GM19043 (cell line): ENCODE data around the gene ZCCHC7.
"Not testable (repeated sequence)": the region's sequence is repeated elsewhere in the genome, so short reads cannot be mapped to it uniquely, and the experiment has no call there.

ENCODE experiments used
- ATAC-seq: cut with Tn5 transposase; IDR thresholded peaks from one replicate; pipeline ENCODE4 v1.9.1; 2021; ENCODE audit warnings: low read depth; ENCODE audit not compliant: unreplicated experiment

Gene ZCCHC7

DNA sequence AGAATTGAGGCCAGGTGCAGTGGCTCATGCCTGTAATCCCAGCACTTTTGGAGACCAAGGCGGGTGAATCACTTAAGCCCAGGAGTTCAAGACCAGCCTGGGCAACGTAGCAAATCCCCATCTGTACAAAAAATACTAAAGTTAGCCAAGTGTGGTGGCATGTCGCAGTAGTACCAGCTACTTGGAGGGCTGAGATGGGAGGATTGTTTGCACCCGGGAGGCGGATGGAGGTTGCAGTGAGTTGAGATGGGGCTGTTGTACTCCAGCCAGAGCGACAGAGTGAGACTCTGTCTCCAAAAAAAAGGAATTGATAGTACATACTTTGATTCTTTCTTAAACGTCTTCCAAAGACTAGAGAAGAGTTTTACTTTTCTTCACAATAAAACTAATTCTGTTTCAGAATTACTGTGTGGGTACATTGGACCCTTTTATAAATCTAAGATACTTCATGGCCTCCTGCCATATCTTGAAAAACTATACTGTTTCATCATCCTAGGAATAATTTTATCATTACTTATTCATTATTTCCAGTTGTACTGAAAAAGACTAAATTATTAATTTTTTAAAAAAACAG is 170.1 kb downstream of the ZCCHC7 start:
- ATAC-seq, result no peak

DNA sequence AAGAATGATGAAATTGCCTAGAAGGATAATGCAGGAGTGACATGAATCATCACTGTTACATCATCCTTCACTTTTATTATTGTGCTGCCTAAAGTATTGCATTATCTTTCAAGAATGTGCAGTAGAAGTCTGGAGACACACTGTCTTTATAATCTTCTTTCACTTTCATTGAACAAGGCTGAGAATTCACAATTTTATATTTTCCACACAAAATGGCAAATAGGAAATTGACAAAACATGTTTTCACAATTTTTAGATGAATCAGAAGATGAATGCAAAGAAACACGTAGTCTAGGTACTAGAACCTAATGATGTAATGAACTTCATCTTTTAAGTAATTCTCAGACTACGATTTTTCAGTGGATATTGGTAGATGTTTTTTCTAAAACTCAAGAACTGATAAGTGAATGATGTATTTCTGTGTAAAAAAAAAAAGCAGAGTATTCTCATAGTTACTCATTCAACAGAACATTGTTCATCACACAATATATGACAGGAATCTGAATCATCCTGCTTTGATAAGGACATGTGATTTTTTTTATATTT is 170.6 kb downstream of the ZCCHC7 start:
- no peak for ATAC-seq

DNA sequence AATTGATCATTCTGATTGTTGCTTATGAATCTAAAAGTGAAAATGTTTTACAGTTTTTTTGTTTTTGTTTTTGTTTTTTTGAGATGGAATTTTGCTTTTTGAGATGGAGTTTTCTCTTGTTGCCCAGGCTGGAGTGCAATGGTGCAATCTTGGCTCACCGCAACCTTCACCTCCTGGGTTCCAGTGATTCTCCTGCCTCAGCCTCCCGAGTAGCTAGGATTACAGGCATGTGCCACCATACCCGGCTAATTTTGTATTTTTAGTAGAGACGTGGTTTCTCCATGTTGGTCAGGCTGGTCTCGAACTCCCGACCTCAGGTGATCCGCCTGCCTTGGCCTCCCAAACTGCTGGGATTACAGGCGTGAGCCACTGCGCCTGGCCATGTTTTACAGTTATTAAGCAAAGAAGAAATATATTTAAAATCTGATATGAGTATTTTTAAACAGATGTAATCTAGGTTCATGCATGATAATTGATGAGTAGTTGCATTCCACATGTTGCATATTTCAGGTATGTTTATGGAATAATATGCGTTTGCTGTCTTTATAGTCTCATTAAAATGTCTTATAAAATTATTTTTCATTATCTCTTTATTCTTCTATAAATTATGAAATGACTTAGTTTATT is 171.4 kb downstream of the ZCCHC7 start:
- not testable (repeated sequence) for ATAC-seq

DNA sequence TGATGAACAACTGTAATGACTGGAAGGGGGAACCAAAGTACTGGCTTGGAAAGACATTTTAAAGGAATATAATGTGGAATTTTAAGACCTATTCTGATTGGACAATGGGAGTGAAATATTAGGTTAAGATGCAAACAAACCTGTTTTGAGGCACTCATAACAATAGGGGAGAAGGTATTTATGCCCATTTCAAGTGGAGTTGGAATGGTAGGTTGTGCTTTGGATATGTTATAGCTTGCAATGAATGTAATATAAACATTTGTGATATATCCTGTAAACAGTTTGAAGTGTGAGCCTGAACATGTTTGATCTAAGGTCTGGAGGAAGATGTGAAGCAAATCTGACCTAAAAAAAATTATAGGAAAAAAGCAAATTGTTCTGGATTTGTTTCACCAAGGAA is 172.5 kb downstream of the ZCCHC7 start:
- no peak for ATAC-seq

DNA sequence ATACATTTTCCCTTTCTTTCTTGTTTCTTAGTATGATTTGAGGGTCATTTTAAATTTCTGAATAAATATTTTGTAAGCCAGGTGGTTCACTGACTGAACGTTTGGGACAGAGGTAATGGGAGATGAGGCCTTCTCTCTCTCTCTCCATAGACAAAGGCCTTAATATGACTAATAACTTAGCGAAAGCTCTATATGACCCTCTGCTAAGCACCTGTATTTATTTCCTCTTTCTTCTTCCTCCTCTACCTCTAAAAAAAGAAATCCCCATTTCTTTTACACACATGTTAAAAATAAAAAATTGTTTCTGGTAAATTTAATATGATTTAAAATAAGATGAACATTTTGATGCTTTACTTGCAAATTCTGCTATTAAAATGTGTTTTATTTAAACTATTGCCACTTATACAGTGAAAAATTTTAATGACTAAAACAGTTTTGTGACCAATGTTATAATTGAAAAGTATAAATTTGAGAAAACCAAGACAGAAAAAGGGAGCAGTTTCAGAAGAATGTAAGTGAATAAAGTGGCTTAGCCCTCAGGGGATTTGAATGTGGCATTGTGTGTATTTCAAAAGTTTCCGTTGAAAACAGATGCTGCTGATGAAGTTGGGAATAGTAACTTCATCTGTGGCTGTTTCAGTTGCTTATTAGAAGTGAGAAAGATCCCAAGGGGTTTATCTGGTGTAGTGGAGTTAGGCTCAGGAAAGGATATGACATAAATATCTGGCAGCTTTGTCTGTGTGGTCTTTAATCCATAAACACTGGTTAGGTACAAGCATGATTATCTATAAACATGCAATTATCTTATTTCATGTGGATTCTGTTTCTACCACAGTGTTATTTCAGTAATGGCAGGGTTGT is 173.5 kb downstream of the ZCCHC7 start:
- peak; percentile 57 for ATAC-seq

DNA sequence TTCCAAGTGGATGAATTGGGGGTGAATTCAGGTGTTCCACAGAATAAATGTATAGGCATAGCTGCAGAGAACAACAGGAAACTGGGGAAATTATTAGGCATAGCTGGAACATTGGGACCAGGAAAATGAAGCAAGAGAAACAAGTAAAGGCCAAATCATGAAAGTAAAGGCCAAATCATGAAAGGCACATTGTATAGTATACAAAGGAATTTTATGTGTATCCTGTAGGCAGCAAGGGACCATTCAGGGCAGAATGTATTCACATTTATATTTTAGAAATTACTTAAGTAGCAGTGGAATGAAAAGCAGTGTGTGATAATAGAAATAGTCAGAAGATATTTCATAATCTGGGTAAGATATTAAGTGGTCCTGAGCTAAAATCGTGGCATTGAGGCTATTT is 174.8 kb downstream of the ZCCHC7 start:
- no peak for ATAC-seq

DNA sequence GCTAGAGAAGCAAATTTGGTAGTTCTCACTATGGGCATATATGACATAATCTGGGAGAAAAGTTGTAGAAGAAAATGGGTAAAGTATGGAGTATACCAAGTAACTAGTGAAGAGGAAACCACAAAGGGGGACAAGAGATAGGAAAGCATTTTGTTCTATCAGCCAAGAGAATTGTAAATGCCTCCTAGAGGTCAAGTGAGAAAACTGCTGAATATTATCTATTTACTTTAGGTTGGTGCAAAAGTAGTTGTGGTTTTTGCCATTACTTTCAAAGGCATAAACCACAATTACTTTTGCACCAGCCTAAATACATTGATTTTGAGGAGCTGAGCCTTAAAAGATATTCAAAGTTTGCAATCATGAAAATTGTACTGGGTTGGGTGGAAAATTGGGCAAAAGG is 175.4 kb downstream of the ZCCHC7 start:
- ATAC-seq, result no peak

DNA sequence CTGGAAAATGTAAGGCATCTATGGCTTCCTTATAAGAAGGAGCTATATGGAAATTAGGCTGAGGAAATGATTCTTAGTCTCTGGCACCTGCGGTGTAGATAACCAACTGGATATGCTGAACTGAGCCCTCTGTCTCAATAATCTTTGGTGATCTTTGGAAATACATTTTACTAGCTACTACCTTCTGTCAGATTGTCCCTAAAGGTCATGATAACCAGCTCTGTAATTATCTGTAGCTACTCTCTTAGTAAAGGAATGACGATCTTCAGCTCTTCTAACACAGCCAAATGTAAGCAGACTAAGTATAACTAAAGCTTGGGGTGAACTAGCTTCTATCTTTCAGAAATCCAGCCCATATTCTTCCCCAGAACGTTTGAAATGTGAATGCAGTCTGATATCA is 177.2 kb downstream of the ZCCHC7 start:
- no peak for ATAC-seq

DNA sequence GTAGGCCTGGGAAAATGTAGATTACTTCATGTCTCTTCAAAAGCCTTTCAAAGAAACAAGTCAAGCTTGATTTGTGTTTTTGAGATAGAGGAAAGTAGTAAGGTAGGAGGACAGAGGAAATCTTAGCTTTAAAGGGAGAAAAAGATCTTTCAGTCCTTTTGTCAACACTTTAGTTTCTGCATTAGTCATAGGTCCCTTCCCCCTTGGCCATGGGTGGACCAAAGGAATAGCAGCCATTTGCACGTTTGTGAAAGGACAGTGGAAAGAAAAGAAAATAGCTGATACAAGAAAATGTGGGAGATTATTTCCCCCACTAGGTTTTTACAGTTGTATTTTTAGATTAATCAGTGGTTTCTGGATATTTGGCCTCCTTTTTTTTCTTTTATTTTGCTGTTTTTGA is 180.2 kb downstream of the ZCCHC7 start:
- ATAC-seq, result peak; percentile 45

DNA sequence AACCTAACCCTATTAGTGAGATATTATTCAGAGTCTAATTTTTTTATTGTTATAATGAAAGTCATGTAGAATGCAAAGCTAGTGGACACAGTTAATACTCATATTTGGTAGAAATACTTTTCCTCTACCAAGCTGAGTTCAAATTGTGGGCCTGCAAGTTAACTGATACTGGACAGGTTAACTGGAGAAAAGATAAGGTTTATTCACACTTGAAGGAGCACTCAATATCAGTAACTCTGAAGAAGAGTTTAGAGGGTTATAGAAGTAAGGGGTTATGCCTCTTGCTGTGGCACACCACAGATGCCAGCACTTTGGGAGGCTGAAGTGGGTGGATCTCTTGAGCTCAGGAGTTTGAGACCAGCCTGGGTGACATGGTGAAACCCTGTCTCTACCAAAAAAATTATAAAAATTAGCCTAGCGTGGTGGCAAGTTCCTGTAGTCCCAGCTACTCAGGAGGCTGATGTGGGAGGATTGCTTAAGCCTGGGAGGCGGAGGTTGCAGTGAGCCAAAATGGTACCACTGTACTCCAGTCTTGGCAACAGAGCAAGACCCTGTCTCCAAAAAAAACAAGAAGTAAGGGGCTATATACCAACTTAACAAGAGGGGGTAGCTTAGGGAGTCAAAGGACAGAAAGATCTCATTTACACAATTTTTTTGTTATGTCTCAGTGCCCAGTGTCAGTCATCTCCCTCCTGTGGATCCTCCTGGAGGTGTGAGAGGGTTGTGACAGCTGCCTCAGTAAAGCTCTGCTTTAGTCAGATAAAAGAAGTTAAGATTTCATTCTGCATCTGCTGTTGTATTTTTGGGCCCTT is 180.9 kb downstream of the ZCCHC7 start:
- no peak for ATAC-seq

DNA sequence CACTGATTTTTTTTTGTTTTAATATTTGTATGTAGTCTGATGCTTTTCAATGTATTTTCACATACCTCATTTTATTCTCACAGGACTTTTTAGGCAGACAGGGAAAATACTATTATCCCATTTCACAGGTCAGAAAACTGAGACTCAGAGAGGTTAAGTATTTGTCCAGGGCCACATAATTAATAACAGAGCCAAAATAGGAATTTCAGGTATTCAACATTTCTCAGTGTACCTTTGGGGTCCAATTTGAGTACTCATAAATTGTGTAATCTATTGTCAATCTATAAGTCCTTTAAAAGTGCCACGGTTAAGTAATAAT is 181.4 kb downstream of the ZCCHC7 start:
- ATAC-seq, result no peak

DNA sequence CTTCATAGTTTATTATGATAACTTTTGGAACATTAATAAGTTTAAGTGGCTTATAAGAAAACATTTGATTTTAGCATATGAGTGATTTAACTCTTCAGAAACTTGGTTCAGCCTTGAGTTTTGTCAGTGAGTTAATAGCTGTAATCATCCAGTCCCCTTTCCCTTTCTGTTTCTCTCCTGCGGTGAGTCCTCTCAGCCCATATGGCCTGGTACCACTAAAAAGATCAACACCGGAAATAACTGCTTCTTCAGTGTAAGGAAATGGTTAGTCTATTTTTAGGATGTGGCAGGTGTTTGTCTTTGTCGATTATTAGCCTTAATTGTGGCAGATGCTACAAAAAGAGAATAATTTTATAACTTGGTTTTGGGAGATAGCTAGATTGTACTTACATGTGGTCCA is 181.9 kb downstream of the ZCCHC7 start:
- peak; percentile 70 for ATAC-seq

DNA sequence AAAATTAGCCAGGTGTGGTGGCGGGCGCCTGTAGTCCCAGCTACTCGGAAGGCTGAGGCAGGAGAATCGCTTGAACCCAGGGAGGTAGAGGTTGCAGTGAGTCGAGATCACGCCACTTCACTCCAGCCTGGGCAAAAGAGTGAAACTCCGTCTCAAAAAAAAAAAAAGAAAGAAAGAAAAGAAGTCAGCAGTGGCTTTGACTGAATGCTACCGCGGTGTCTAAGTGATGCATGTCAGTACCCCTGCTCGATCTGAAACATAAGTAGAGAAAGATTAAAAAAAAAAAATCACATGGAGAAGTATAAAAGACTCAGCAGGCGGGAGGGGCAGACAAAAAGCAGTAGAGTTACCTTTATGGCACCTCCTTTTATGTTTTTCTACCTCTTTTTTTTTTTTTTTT is 182.9 kb downstream of the ZCCHC7 start:
- not testable (repeated sequence) for ATAC-seq

DNA sequence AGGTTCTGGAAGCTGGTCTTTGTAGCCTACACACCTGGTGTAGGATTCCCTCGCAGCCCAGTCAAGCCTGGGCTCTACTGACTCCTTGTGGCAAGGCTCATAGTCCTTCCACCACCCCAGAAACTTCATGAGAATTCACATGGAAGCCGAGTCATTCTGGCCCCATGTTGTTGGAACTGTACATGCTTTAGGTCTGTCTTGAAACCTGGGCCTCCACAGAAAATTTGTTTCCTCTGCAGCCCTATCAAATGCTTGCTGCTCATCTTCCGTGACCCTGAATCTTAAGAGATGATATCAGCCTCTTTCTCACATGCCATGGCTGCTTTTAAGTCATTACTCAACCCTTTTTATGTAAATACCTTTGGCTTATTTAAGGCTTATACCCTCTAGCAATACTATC is 188.8 kb downstream of the ZCCHC7 start:
- ATAC-seq, result no peak

DNA sequence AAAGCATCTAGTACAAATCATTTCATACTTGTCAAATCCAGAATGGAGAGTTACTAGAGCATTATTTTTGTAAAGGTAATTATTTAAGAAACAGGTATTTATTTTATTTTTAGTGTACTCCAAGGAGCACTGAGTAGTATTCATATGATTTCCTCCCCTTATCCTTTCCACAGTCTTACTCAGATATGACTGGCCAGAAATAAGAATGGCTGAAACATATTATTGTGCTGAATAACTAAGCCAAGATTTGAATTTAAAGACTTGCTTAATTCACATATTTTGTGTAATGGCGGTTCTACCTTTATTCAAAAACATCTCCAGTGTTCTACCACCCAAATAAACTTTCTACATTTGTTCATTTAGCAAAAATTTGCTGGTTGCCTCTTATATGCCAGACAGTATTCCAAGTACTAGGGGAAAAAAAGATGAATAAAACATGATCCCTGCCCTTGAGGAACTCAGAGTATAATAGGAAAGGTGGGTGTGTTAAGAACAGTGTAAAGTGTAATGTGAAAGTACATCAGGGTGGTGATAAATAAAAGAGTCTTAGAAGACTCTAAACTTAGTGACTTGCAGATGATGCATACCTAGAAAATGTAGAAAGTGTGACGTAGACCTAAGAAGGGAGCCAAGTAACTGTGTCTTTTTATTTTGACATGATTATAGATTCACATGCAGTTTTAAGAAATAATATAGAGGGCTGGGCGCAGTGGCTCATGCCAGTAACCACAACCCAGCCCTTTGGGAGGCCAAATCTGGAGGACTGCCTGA is 191.7 kb downstream of the ZCCHC7 start:
- no peak for ATAC-seq

DNA sequence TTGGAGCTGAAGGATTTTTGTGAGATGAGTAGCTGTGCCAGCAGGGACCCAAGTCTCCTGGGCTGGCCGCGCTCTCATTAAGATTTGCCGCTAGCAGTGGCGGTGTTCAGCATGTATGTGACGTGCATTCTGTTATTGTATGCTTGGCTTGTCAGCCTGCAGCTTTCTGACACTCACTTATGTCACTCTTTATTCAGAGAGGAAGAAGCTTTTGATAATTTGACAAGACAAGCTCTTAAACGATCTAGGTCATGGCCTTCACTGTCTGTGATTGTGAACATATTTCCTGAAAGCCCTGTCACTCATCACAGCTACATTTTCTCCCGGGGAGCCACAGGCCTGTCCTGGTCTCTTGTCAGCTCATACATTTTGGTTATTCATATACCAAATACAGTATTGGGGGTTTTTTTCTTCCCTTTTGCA is 203.9 kb downstream of the ZCCHC7 start:
- peak; percentile 64 for ATAC-seq

DNA sequence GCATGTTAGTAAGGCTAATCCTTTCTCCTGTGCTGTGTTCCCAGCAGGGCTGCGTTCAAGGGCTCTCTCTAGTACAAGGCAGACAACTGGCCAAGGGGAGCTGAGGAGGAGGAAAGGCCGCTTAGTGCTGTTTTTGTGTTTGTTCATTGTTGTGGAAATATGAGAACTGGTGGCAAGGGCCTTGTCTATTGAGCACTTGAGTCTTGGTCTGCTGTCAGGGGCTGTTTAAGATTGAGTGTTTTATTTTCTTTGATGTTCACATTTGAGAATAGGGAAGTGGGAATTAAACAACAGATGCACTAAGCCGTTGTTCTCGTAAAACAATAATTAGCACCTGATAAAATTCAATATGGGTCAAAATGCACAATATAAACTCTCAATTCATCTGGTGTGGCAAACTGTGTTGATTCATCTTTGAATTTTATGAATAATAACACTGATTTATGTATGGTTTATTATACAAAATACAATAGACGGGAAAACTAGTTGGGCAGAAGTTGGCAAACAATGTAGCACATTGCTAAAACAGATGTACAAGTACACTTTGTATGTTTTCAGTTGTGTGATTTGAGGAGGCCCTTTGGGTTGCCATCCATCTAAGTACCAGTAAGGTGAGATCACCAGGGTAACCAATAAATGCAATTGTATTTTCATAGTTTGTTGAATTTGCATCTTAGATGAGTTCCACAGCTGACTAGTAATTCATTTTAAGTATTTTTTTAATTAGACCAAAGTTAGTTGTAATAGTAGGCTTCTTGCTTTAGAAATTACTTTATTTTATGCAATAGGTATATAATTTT is 204.5 kb downstream of the ZCCHC7 start:
- ATAC-seq, result peak; percentile 40

DNA sequence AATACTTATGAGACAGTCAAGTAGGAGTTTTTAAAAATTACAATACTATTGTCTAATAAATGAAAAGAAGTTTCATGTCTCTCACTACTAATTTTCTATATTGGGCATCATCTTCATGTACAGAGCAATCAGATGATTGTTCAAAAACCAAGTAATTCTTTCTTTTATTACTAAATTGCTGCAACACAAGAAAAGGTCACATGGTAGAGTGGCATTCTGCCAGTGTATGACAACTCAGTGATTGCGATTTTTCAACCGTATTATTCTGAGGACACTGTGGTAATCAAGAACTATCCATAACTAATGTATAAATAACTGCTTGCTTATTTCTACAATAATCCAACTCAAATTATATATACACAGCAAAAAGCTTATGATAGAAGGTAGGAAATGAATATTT is 205.4 kb downstream of the ZCCHC7 start:
- ATAC-seq, result no peak

DNA sequence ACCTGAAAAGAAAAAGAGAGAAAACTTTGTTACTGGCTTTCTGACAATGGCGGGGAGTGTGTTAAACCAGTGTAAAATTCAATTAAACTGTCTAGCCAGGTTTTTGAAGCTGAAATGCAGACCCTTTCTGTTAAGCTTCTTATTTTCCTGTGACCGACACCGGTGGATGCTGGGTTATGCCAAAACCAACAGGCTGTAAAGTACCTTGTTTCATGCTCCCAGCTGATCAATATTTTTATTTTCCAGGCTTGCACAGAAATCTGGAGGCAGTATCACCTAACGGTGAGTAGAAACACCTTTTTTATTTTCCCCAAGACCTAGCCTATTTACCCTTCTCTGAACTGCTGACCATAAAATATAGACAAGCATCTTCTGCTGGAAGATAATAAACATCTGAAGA is 207.2 kb downstream of the ZCCHC7 start:
- no peak for ATAC-seq
